HepG2 (cell line): Measurements from ENCODE around the gene ERC1. TPM values are rescaled to one million over a fixed set of nuclear protein-coding genes. Genes with fewer than 3 reads are reported as not detected.

ENCODE experiments used
- ATAC-seq: fragments of 200-7000 bp; cut with Tn5 transposase; 3 replicates; pipeline ENCODE4 v1.9.1; 2020; ENCODE audit warnings: mild to moderate bottlenecking, moderate library complexity
- BruUV-seq: library from RNA; stranded (reverse); fragments of 400-500 nt; replicated peaks from 2 replicates; lab custom pipeline; 2021; lab: Mats Ljungman, UMichigan
- CTCF ChIA-PET: fragments of 300-600 bp; formaldehyde crosslinking; extraction: SDS; loops from one replicate; lab custom pipeline; 2021; ENCODE audit warnings: low total read pairs, inconsistent platforms, low intra/inter-chr PET ratio; lab: Yijun Ruan, JAX
- POLR2A ChIA-PET: fragments of 350-600 bp; sonication (Branson Sonifier 250); formaldehyde crosslinking; loops from one replicate; lab custom pipeline; 2020; ENCODE audit warnings: antibody characterized with exemption, inconsistent platforms; lab: Yijun Ruan, JAX
- DNase-seq: peaks from one replicate; pipeline ENCODE4 v3.0.0-alpha.2; 2015; ENCODE audit warnings: low spot score
- FAIRE-seq: peaks from 3 replicates; lab custom pipeline; 2011; peaks lifted over from hg19 to GRCh38; lab: Jason Lieb, UNC
- H2AFZ ChIP-seq: one replicate; pipeline ENCODE4 v1.6.1; 2011; ENCODE audit warnings: low read length, inconsistent platforms
- H3K27ac ChIP-seq: fragments of 300-600 bp; 3 replicates; pipeline ENCODE4 v1.8.0; 2011; ENCODE audit warnings: mixed run types, mild to moderate bottlenecking, mixed read lengths, low read length, inconsistent platforms; ENCODE audit not compliant: insufficient read depth; ENCODE audit errors: extremely low read length
- H3K27me3 ChIP-seq, 2 experiments: fragments of 200-600 bp in 1 of 2; 2 replicates in 1 of 2; 3 replicates in 1 of 2; pipeline versions ENCODE4 v1.6.0 to v1.8.0; 2011; ENCODE audit warnings: low read length in 2 of 2, mild to moderate bottlenecking in 2 of 2, moderate library complexity in 2 of 2, inconsistent platforms in 1 of 2; ENCODE audit not compliant: insufficient read depth in 2 of 2, control insufficient read depth in 1 of 2
- H3K36me3 ChIP-seq, 2 experiments: fragments of 200-600 bp in 1 of 2; replicated peaks in 1 of 2; 2 replicates in 1 of 2; 3 replicates in 1 of 2; pipeline versions ENCODE4 v1.5.1 to v1.8.0; 2011; ENCODE audit warnings: low read length in 2 of 2, inconsistent platforms in 1 of 2; ENCODE audit not compliant: insufficient read depth in 2 of 2, control insufficient read depth in 1 of 2
- H3K4me1 ChIP-seq: 2 replicates; pipeline ENCODE4 v1.5.1; 2012; ENCODE audit warnings: low read length, inconsistent platforms; ENCODE audit not compliant: insufficient read depth
- H3K4me2 ChIP-seq: 2 replicates; pipeline ENCODE4 v1.6.0; 2011; ENCODE audit warnings: low read depth, low read length, inconsistent platforms
- H3K4me3 ChIP-seq, 3 experiments: fragments of 200-600 bp in 1 of 3; sonication (generic), shearing (Covaris generic) in 1 of 3; replicated peaks in 1 of 3; 2 replicates each; pipeline ENCODE4 v1.5.1; 2011 to 2016; ENCODE audit warnings: low read length in 3 of 3, inconsistent platforms in 2 of 3, low read depth in 2 of 3, mild to moderate bottlenecking in 2 of 3, control low read depth in 1 of 3, mixed read lengths in 1 of 3; ENCODE audit not compliant: insufficient read depth in 1 of 3
- H3K79me2 ChIP-seq: one replicate; pipeline ENCODE4 v1.6.1; 2011; ENCODE audit warnings: low read length, inconsistent platforms; ENCODE audit not compliant: insufficient read depth
- H3K9ac ChIP-seq: 2 replicates; pipeline ENCODE4 v1.6.0; 2011; ENCODE audit warnings: mild to moderate bottlenecking, low read depth, low read length, inconsistent platforms; ENCODE audit not compliant: insufficient read depth
- H3K9me3 ChIP-seq: 2 replicates; pipeline ENCODE4 v1.5.1; 2012; ENCODE audit warnings: mild to moderate bottlenecking, low read length
- H4K20me1 ChIP-seq: 2 replicates; pipeline ENCODE4 v1.6.0; 2011; ENCODE audit warnings: inconsistent platforms, mild to moderate bottlenecking, low read length, moderate library complexity; ENCODE audit not compliant: insufficient read depth
- CHD4 ChIP-seq: fragments of 200-600 bp; sonication (generic); IDR thresholded peaks from 2 replicates; pipeline ENCODE4 v1.7.0; 2017; ENCODE audit warnings: mild to moderate bottlenecking, low read length, borderline replicate concordance
- ZMYM3 ChIP-seq: sonication (generic); formaldehyde crosslinking; IDR thresholded peaks from 2 replicates; pipeline ENCODE4 v1.5.1; 2020; ENCODE audit warnings: mild to moderate bottlenecking, missing genetic modification reagents
- ZNF629 ChIP-seq: sonication (generic); formaldehyde crosslinking; conservative IDR thresholded peaks from 2 replicates; pipeline ENCODE4 v1.5.0; 2020; ENCODE audit warnings: missing genetic modification reagents
- ZNF788 ChIP-seq: sonication (generic); formaldehyde crosslinking; IDR thresholded peaks from 2 replicates; pipeline ENCODE4 v1.5.0; 2020; ENCODE audit warnings: mild to moderate bottlenecking, missing genetic modification reagents, borderline replicate concordance
- WGBS: methylation state at CpG from one replicate; pipeline ENCODE4 v1.1.6; 2017; ENCODE audit warnings: low lambda C conversion rate; 5-methylcytosine and 5-hydroxymethylcytosine counted together
- in situ Hi-C: cut with HindIII; loops from 2 replicates; pipeline ENCODE4 v1.10.0; 2017; ENCODE audit warnings: low pct_unique_long_range_greater_than_20kb; ENCODE audit not compliant: extremely low pct_ligation_motif_present
- intact Hi-C: fragments of 100-400 bp; cut with micrococcal nuclease; formaldehyde crosslinking; loops from one replicate; pipeline ENCODE4 v1.10.0; 2022; ENCODE audit not compliant: unreplicated experiment
- polyA plus RNA-seq, 8 experiments: library from polyadenylated mRNA; depleted of rRNA in 3 of 8; stranded (reverse) in 7 of 8; unstranded in 1 of 8; fragments of >200 nt; fragmentation: Illumina TruSeq in 4 of 8; extraction: Trizol in 4 of 8; gene quantifications; 2 replicates each; pipeline versions ENCODE4 v1.2.1 to v1.2.3, GENCODE V29; 2011 to 2016; ENCODE audit warnings: low read depth in 4 of 8, missing spikeins in 1 of 8, mixed read lengths in 1 of 8; ENCODE audit not compliant: insufficient read depth in 1 of 8
- total RNA-seq, 5 experiments: library from RNA; depleted of rRNA; stranded (reverse); fragments of >200 nt; fragmentation: Illumina TruSeq; extraction: Trizol; gene quantifications; 2 replicates each; pipeline ENCODE4 v1.2.3, GENCODE V29; 2016; ENCODE audit warnings: low read depth in 1 of 5

Gene ERC1
- total and polyA plus RNA-seq, 2 of the 13 experiments (the other 11 are each of a cell fraction or from before 2014, with no cell fraction given) = 6.1 to 12.4 TPM

- 0 out of 2 replicates have a peak, but pooled peaks have one; percentile 2 for TF ChIP-seq CHD4
Observed at GRCh38 chr12:1517007-1517406, 526.0 kb downstream of the ERC1 start (continued).

DNA sequence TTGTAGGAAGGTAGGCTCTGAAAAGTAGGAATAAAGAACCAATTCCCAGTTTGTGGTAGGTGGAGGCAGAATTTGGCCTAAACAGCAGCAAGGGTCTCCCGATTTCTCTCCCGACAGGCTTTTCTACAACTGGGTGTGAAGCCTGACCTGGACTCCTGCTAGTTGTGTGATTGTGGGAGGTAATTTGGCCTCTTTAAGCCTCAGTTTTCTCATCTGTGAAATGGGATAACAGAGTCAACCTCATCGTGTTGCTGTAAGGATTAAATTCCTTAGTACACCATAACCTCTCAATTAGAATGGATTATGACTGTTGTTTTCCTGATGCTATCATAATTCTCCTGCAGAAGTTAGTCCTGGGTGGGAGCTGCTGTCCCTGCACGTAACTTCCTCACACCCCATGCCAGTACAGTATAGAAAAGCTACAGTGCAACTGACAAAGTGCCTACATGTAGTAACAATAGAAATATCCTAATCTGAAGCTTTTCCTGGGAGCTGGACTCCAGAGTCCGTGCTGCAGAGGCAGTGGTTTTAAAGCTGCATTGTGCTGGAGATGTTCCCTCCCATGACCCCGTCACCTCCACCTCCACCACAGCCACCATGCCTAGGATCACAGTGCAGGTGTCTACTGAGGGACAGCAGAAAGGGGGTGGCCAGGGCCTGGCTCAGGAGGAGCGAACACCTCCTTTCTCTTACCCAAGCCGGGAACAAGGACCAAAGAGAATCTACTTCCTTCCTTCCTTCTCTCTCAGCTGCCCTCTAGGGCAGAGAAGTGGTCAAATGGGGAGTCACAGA is 526.9 kb downstream of the ERC1 start:
- H4K20me1 ChIP-seq = no peaks in the 10 kb centered on the region; the same call in 1 of the 2 replicates
- peaks cover 24% of the 10 kb centered on the region for H3K4me1 ChIP-seq
- CTCF ChIA-PET = no interaction called here
- DNase-seq = no peak
- no peak overlapping the region for H3K27ac ChIP-seq
- H3K36me3 ChIP-seq = no peaks in the 10 kb centered on the region
- no peaks in the 10 kb centered on the region for H3K79me2 ChIP-seq
- FAIRE-seq = no peak
- peak; percentile 39 for ATAC-seq
- WGBS = 55% methylated on average over 7 of the region's 8 CpGs
- no TSS peak for BruUV-seq
- H2AFZ ChIP-seq = no peak overlapping the region
- in situ Hi-C loops (loop anchor here (5.0 kb wide), 1 partner anchor 74 kb away; the partner anchor contains the start of gene FBXL14), intact Hi-C loops (loop anchor here (1.0 to 5.0 kb wide), 2 partner anchors 65 to 401 kb away; no protein-coding TSS in a partner anchor)
- peak overlapping the region; percentile 58; the same call in 1 of the 2 replicates for H3K4me2 ChIP-seq
- TF ChIP-seq CHD4 (peak; percentile 44; the same call in 1 of the 2 replicates), ZMYM3 (CRISPR knock-in tag) (0 out of 2 replicates have a peak, but pooled peaks have one; percentile 17), ZNF788 (CRISPR knock-in tag) (no peak), ZNF629 (CRISPR knock-in tag) (peak; percentile 85)
- no peak overlapping the region for H3K9ac ChIP-seq
- no peaks in the 10 kb centered on the region; a peak in 1 of 5 replicates for H3K27me3 ChIP-seq
- H3K9me3 ChIP-seq = no peaks in the 10 kb centered on the region
- H3K4me3 ChIP-seq = peak overlapping the region in 1 of 3 experiments; percentile 55; a peak in 1 of 6 replicates
- POLR2A ChIA-PET = no interaction called here
